HepG2 (cell line): ENCODE measurements around the gene THRB. TPM values are rescaled to one million over a fixed set of nuclear protein-coding genes. Genes with fewer than 3 reads are reported as not detected.
A peak's percentile ranks its signal among the peaks of the same experiment; 100 is the strongest.

Experiments used
- ATAC-seq: fragments of 200-7000 bp; cut with Tn5 transposase; 3 replicates; pipeline ENCODE4 v1.9.1; 2020; ENCODE audit warnings: mild to moderate bottlenecking, moderate library complexity
- BruUV-seq: library from RNA; stranded (reverse); fragments of 400-500 nt; replicated peaks from 2 replicates; lab custom pipeline; 2021; lab: Mats Ljungman, UMichigan
- CTCF ChIA-PET: fragments of 300-600 bp; formaldehyde crosslinking; extraction: SDS; loops from one replicate; lab custom pipeline; 2021; ENCODE audit warnings: low total read pairs, inconsistent platforms, low intra/inter-chr PET ratio; lab: Yijun Ruan, JAX
- POLR2A ChIA-PET: fragments of 350-600 bp; sonication (Branson Sonifier 250); formaldehyde crosslinking; loops from one replicate; lab custom pipeline; 2020; ENCODE audit warnings: antibody characterized with exemption, inconsistent platforms; lab: Yijun Ruan, JAX
- DNase-seq: peaks from one replicate; pipeline ENCODE4 v3.0.0-alpha.2; 2015; ENCODE audit warnings: low spot score
- FAIRE-seq: peaks from 3 replicates; lab custom pipeline; 2011; peaks lifted over from hg19 to GRCh38; lab: Jason Lieb, UNC
- H2AFZ ChIP-seq: one replicate; pipeline ENCODE4 v1.6.1; 2011; ENCODE audit warnings: low read length, inconsistent platforms
- H3K27ac ChIP-seq: fragments of 300-600 bp; 3 replicates; pipeline ENCODE4 v1.8.0; 2011; ENCODE audit warnings: mixed run types, mild to moderate bottlenecking, mixed read lengths, low read length, inconsistent platforms; ENCODE audit not compliant: insufficient read depth; ENCODE audit errors: extremely low read length
- H3K27me3 ChIP-seq, 2 experiments: fragments of 200-600 bp in 1 of 2; 2 replicates in 1 of 2; 3 replicates in 1 of 2; pipeline versions ENCODE4 v1.6.0 to v1.8.0; 2011; ENCODE audit warnings: low read length in 2 of 2, mild to moderate bottlenecking in 2 of 2, moderate library complexity in 2 of 2, inconsistent platforms in 1 of 2; ENCODE audit not compliant: insufficient read depth in 2 of 2, control insufficient read depth in 1 of 2
- H3K36me3 ChIP-seq, 2 experiments: fragments of 200-600 bp in 1 of 2; replicated peaks in 1 of 2; 2 replicates in 1 of 2; 3 replicates in 1 of 2; pipeline versions ENCODE4 v1.5.1 to v1.8.0; 2011; ENCODE audit warnings: low read length in 2 of 2, inconsistent platforms in 1 of 2; ENCODE audit not compliant: insufficient read depth in 2 of 2, control insufficient read depth in 1 of 2
- H3K4me1 ChIP-seq: 2 replicates; pipeline ENCODE4 v1.5.1; 2012; ENCODE audit warnings: low read length, inconsistent platforms; ENCODE audit not compliant: insufficient read depth
- H3K4me2 ChIP-seq: 2 replicates; pipeline ENCODE4 v1.6.0; 2011; ENCODE audit warnings: low read depth, low read length, inconsistent platforms
- H3K4me3 ChIP-seq, 3 experiments: fragments of 200-600 bp in 1 of 3; sonication (generic), shearing (Covaris generic) in 1 of 3; replicated peaks in 1 of 3; 2 replicates each; pipeline ENCODE4 v1.5.1; 2011 to 2016; ENCODE audit warnings: low read length in 3 of 3, inconsistent platforms in 2 of 3, low read depth in 2 of 3, mild to moderate bottlenecking in 2 of 3, control low read depth in 1 of 3, mixed read lengths in 1 of 3; ENCODE audit not compliant: insufficient read depth in 1 of 3
- H3K79me2 ChIP-seq: one replicate; pipeline ENCODE4 v1.6.1; 2011; ENCODE audit warnings: low read length, inconsistent platforms; ENCODE audit not compliant: insufficient read depth
- H3K9ac ChIP-seq: 2 replicates; pipeline ENCODE4 v1.6.0; 2011; ENCODE audit warnings: mild to moderate bottlenecking, low read depth, low read length, inconsistent platforms; ENCODE audit not compliant: insufficient read depth
- H3K9me3 ChIP-seq: 2 replicates; pipeline ENCODE4 v1.5.1; 2012; ENCODE audit warnings: mild to moderate bottlenecking, low read length
- H4K20me1 ChIP-seq: 2 replicates; pipeline ENCODE4 v1.6.0; 2011; ENCODE audit warnings: inconsistent platforms, mild to moderate bottlenecking, low read length, moderate library complexity; ENCODE audit not compliant: insufficient read depth
- CEBPG ChIP-seq: IDR thresholded peaks from 2 replicates; pipeline ENCODE4 v1.6.1; 2016
- CREB1 ChIP-seq, 2 experiments: fragments of 450-650 bp in 1 of 2; IDR thresholded peaks; 2 replicates each; pipeline ENCODE4 v1.6.1; 2016 to 2017; ENCODE audit warnings: control low read depth in 1 of 2, mild to moderate bottlenecking in 1 of 2, missing compliant biosample characterization in 1 of 2, missing genetic modification characterization in 1 of 2
- FOSL2 ChIP-seq: sonication (generic); formaldehyde crosslinking; IDR thresholded peaks from 2 replicates; pipeline ENCODE4 v1.4.0; 2020; ENCODE audit warnings: missing genetic modification reagents
- FOXA3 ChIP-seq: IDR thresholded peaks from 2 replicates; pipeline ENCODE4 v1.6.1; 2016; ENCODE audit warnings: missing genetic modification reagents, missing compliant biosample characterization
- SRF ChIP-seq: IDR thresholded peaks from 2 replicates; pipeline ENCODE4 v1.6.1; 2011; ENCODE audit warnings: mild to moderate bottlenecking, low read depth, low read length, moderate library complexity
- ZBTB49 ChIP-seq: sonication (generic); formaldehyde crosslinking; IDR thresholded peaks from 2 replicates; pipeline ENCODE4 v1.4.0; 2020; ENCODE audit warnings: missing genetic modification reagents, borderline replicate concordance
- ZFY ChIP-seq: sonication (generic); formaldehyde crosslinking; IDR thresholded peaks from 2 replicates; pipeline ENCODE4 v1.4.0; 2020; ENCODE audit warnings: missing genetic modification reagents
- ZNF512 ChIP-seq: sonication (generic); formaldehyde crosslinking; IDR thresholded peaks from 2 replicates; pipeline ENCODE4 v1.4.0; 2020; ENCODE audit warnings: mild to moderate bottlenecking, missing genetic modification reagents
- ZNF674 ChIP-seq: sonication (generic); formaldehyde crosslinking; IDR thresholded peaks from 2 replicates; pipeline ENCODE4 v1.5.0; 2020; ENCODE audit warnings: low read depth, mild to moderate bottlenecking, missing genetic modification reagents
- ZNF749 ChIP-seq: sonication (generic); formaldehyde crosslinking; IDR thresholded peaks from 2 replicates; pipeline ENCODE4 v1.8.0; 2022; ENCODE audit warnings: mild to moderate bottlenecking, missing genetic modification reagents, moderate library complexity, borderline replicate concordance
- WGBS: methylation state at CpG from one replicate; pipeline ENCODE4 v1.1.6; 2017; ENCODE audit warnings: low lambda C conversion rate; 5-methylcytosine and 5-hydroxymethylcytosine counted together
- in situ Hi-C: cut with HindIII; loops from 2 replicates; pipeline ENCODE4 v1.10.0; 2017; ENCODE audit warnings: low pct_unique_long_range_greater_than_20kb; ENCODE audit not compliant: extremely low pct_ligation_motif_present
- intact Hi-C: fragments of 100-400 bp; cut with micrococcal nuclease; formaldehyde crosslinking; loops from one replicate; pipeline ENCODE4 v1.10.0; 2022; ENCODE audit not compliant: unreplicated experiment
- polyA plus RNA-seq, 8 experiments: library from polyadenylated mRNA; depleted of rRNA in 3 of 8; stranded (reverse) in 7 of 8; unstranded in 1 of 8; fragments of >200 nt; fragmentation: Illumina TruSeq in 4 of 8; extraction: Trizol in 4 of 8; gene quantifications; 2 replicates each; pipeline versions ENCODE4 v1.2.1 to v1.2.3, GENCODE V29; 2011 to 2016; ENCODE audit warnings: low read depth in 4 of 8, missing spikeins in 1 of 8, mixed read lengths in 1 of 8; ENCODE audit not compliant: insufficient read depth in 1 of 8
- total RNA-seq, 5 experiments: library from RNA; depleted of rRNA; stranded (reverse); fragments of >200 nt; fragmentation: Illumina TruSeq; extraction: Trizol; gene quantifications; 2 replicates each; pipeline ENCODE4 v1.2.3, GENCODE V29; 2016; ENCODE audit warnings: low read depth in 1 of 5

Gene THRB
- total and polyA plus RNA-seq, 2 of the 13 experiments (the other 11 are each of a cell fraction or from before 2014, with no cell fraction given), result 4.7 to 22.7 TPM

- no peak overlapping the region for H3K9ac ChIP-seq
- TF ChIP-seq CREB1 (IDR thresholded peaks at IDR 0.05) (0 out of 2 replicates have a peak, but pooled peaks have one; percentile 8), CREB1 (CRISPR knock-in tag; IDR thresholded peaks at IDR 0.05) (no peak), ZNF512 (CRISPR knock-in tag) (no peak), FOXA3 (CRISPR knock-in tag) (0 out of 2 replicates have a peak, but pooled peaks have one; percentile 10), FOSL2 (peak; percentile 80)
- no peaks in the 10 kb centered on the region for H4K20me1 ChIP-seq
- peak; percentile 23 for DNase-seq
- in situ Hi-C loops (loop anchor here (10.0 kb wide), 1 partner anchor 170 kb away; no protein-coding TSS in a partner anchor), intact Hi-C loops (loop anchor here (5.0 kb wide), 1 partner anchor 148 kb away; no protein-coding TSS in a partner anchor)
- CTCF ChIA-PET, result no interaction called here
- H3K4me2 ChIP-seq, result no peak overlapping the region
- H3K27me3 ChIP-seq, result no peaks in the 10 kb centered on the region
- H2AFZ ChIP-seq, result no peak overlapping the region
- H3K27ac ChIP-seq, result no peak overlapping the region
- no TSS peak for BruUV-seq
- POLR2A ChIA-PET, result no interaction called here
- no peak overlapping the region for H3K4me3 ChIP-seq
- ATAC-seq, result peak; percentile 56; the same call in 2 of the 3 replicates
- H3K36me3 ChIP-seq, result peaks cover 0 to 3% of the 10 kb centered on the region in 2 experiments; a peak in 2 of 5 replicates
- H3K79me2 ChIP-seq, result no peaks in the 10 kb centered on the region
- no peaks in the 10 kb centered on the region for H3K9me3 ChIP-seq
- WGBS, result 59% methylated on average over 3 of the region's 3 CpGs
- FAIRE-seq, result no peak
- H3K4me1 ChIP-seq, result peaks cover 11% of the 10 kb centered on the region
Observed at GRCh38 chr3:24235121-24235520, 259.5 kb downstream of the THRB start.

GRCh38 chr3:24232784-24233183 is 261.9 kb downstream of the THRB start:
- no peaks in the 10 kb centered on the region for H4K20me1 ChIP-seq
- in situ Hi-C loops (loop anchor here (10.0 kb wide), 1 partner anchor 168 kb away; no protein-coding TSS in a partner anchor), intact Hi-C loops (no loop called here)
- no TSS peak for BruUV-seq
- H3K4me2 ChIP-seq, result no peak overlapping the region
- WGBS, result 96% methylated on average over 1 of the region's 1 CpG
- H3K36me3 ChIP-seq, result peaks cover 1 to 15% of the 10 kb centered on the region in 2 experiments; a peak in 4 of 5 replicates
- ATAC-seq (no peak), FAIRE-seq (no peak), DNase-seq (no peak)
- no peak overlapping the region for H2AFZ ChIP-seq
- no peaks in the 10 kb centered on the region for H3K9me3 ChIP-seq
- H3K27ac ChIP-seq, result no peak overlapping the region
- no peak for TF ChIP-seq ZFY (CRISPR knock-in tag)
- TF ChIP-seq ZNF674 (CRISPR knock-in tag), result no peak
- TF ChIP-seq CEBPG (CRISPR knock-in tag), result no peak
- TF ChIP-seq SRF, result no peak
- no peak for TF ChIP-seq ZBTB49 (CRISPR knock-in tag)
- no peak for TF ChIP-seq ZNF749
- H3K4me3 ChIP-seq, result no peak overlapping the region
- H3K79me2 ChIP-seq, result no peaks in the 10 kb centered on the region
- CTCF ChIA-PET, result no interaction called here
- no peaks in the 10 kb centered on the region for H3K27me3 ChIP-seq
- H3K4me1 ChIP-seq, result peaks cover 11% of the 10 kb centered on the region
- no peak overlapping the region for H3K9ac ChIP-seq
- POLR2A ChIA-PET, result no interaction called here
